HCT116 (cell line): ENCODE data around the gene DOCK3.

ENCODE experiments used
- CBX3 ChIP-seq: IDR thresholded peaks from 2 replicates; pipeline ENCODE4 v1.6.1; 2012; ENCODE audit warnings: low read depth
- CTCF ChIP-seq, 3 experiments: fragments of 200-600 bp in 1 of 3; sonication (generic) in 1 of 3; IDR thresholded peaks in 2 of 3; conservative IDR thresholded peaks in 1 of 3; 2 replicates each; pipeline ENCODE4 v1.5.1; 2012 to 2017; ENCODE audit warnings: low read depth in 2 of 3, low read length in 2 of 3, antibody characterized with exemption in 1 of 3, borderline replicate concordance in 1 of 3, control low read depth in 1 of 3, mild to moderate bottlenecking in 1 of 3, mixed read lengths in 1 of 3, mixed run types in 1 of 3, moderate library complexity in 1 of 3; ENCODE audit not compliant: insufficient read depth in 1 of 3
- EZH2 ChIP-seq: fragments of 200-600 bp; sonication (generic); IDR thresholded peaks from 2 replicates; pipeline ENCODE4 v1.6.1; 2017; ENCODE audit warnings: antibody characterized with exemption, mixed run types
- EZH2phosphoT487 ChIP-seq: fragments of 200-600 bp; IDR thresholded peaks from 2 replicates; pipeline ENCODE4 v1.6.1; 2018; ENCODE audit warnings: antibody characterized with exemption, borderline replicate concordance
- FOSL1 ChIP-seq: IDR thresholded peaks from 2 replicates; pipeline ENCODE4 v1.6.1; 2012; ENCODE audit warnings: low read depth
- JUND ChIP-seq: IDR thresholded peaks from 2 replicates; pipeline ENCODE4 v1.6.1; 2012
- POLR2A ChIP-seq: IDR thresholded peaks from 2 replicates; pipeline ENCODE4 v1.7.0; 2011; ENCODE audit warnings: borderline replicate concordance; ENCODE audit not compliant: insufficient read depth, insufficient read length; ENCODE audit errors: extremely low read depth
- POLR2AphosphoS5 ChIP-seq: IDR thresholded peaks from 2 replicates; pipeline ENCODE4 v1.6.1; 2011; ENCODE audit warnings: mild to moderate bottlenecking, low read depth, low read length, moderate library complexity
- RAD21 ChIP-seq: IDR thresholded peaks from 2 replicates; pipeline ENCODE4 v1.6.1; 2012; ENCODE audit warnings: low read depth, mild to moderate bottlenecking
- REST ChIP-seq: IDR thresholded peaks from 2 replicates; pipeline ENCODE4 v1.6.1; 2012; ENCODE audit warnings: low read depth
- TCF7L2 ChIP-seq: IDR thresholded peaks from 2 replicates; pipeline ENCODE4 v1.7.0; 2011; ENCODE audit warnings: borderline replicate concordance, inconsistent platforms; ENCODE audit not compliant: insufficient read depth, insufficient read length; ENCODE audit errors: extremely low read depth
- ZFX ChIP-seq: fragments of 450-650 bp; IDR thresholded peaks from 2 replicates; pipeline ENCODE4 v1.6.1; 2017
- ZNF274 ChIP-seq: fragments of 200-500 bp; sonication (Bioruptor generic); IDR thresholded peaks from 2 replicates; pipeline ENCODE4 v1.6.1; 2014; ENCODE audit warnings: mild to moderate bottlenecking, low read depth, low read length, inconsistent platforms

GRCh38 chr3:51392355-51393133 lies 717.8 kb downstream of the DOCK3 start:
- TF ChIP-seq POLR2A, result no peak
- TF ChIP-seq CTCF (IDR thresholded peaks at IDR 0.05 in 2 of 3, conservative IDR thresholded peaks at IDR 0.05 in 1 of 3; ENCODE audit: borderline replicate concordance in 1 of 3, insufficient read depth in 1 of 3, low read depth in 2 of 3, low read length in 2 of 3), result no peak
- peak; percentile 8; the same call in 1 of the 2 replicates for TF ChIP-seq POLR2AphosphoS5
- no peak for TF ChIP-seq ZFX
- no peak for TF ChIP-seq ZNF274
- TF ChIP-seq RAD21, result no peak
- no peak for TF ChIP-seq FOSL1
- TF ChIP-seq REST, result no peak
- no peak for TF ChIP-seq EZH2
- no peak for TF ChIP-seq EZH2phosphoT487
- no peak for TF ChIP-seq CBX3
- no peak for TF ChIP-seq TCF7L2
- no peak for TF ChIP-seq JUND
